ENCODE measurements around the gene KTN1.

Gene KTN1

GRCh38 chr14:55583942-55584468, 4.0 kb downstream of the KTN1 start:
- no peak for DNase-seq (ENCODE audit: low read depth in 2 of 2)
- no peak overlapping the region for H3K4me3 ChIP-seq (replicated peaks in 1 of 2; ENCODE audit: low read depth in 2 of 2, low read length in 2 of 2)

GRCh38 chr14:55585854-55586253, 5.8 kb downstream of the KTN1 start:
- no peak for TF ChIP-seq CTCF (IDR thresholded peaks at IDR 0.05; ENCODE audit: low read depth, low read length)
- peak in 1 of 2 donors; percentile 56 for DNase-seq (ENCODE audit: low read depth in 2 of 2)
- H3K4me3 ChIP-seq (replicated peaks in 1 of 2; ENCODE audit: low read depth in 2 of 2, low read length in 2 of 2) = no peak overlapping the region

More at GRCh38 chr14:55583942-55584468, 4.0 kb downstream of the KTN1 start:
- TF ChIP-seq CTCF (IDR thresholded peaks at IDR 0.05; ENCODE audit: low read depth, low read length) = no peak

- no peak overlapping the region for H3K4me3 ChIP-seq (replicated peaks in 1 of 2; ENCODE audit: low read depth in 2 of 2, low read length in 2 of 2)
- TF ChIP-seq CTCF (IDR thresholded peaks at IDR 0.05; ENCODE audit: low read depth, low read length) = no peak
- DNase-seq (ENCODE audit: low read depth in 2 of 2) = no peak
Observed at GRCh38 chr14:55586411-55586810, 6.4 kb downstream of the KTN1 start.

- no peak for DNase-seq (ENCODE audit: low read depth in 2 of 2)
- H3K4me3 ChIP-seq (replicated peaks in 1 of 2; ENCODE audit: low read depth in 2 of 2, low read length in 2 of 2) = no peak overlapping the region
- TF ChIP-seq CTCF (IDR thresholded peaks at IDR 0.05; ENCODE audit: low read depth, low read length) = no peak
Observed at GRCh38 chr14:55587847-55588246, 7.8 kb downstream of the KTN1 start.

GRCh38 chr14:55588259-55588699, 8.3 kb downstream of the KTN1 start:
- TF ChIP-seq CTCF (IDR thresholded peaks at IDR 0.05; ENCODE audit: low read depth, low read length) = no peak
- peak in 1 of 2 donors; percentile 44 for DNase-seq (ENCODE audit: low read depth in 2 of 2)
- H3K4me3 ChIP-seq (replicated peaks in 1 of 2; ENCODE audit: low read depth in 2 of 2, low read length in 2 of 2) = no peak overlapping the region

- DNase-seq (ENCODE audit: low read depth in 2 of 2) = no peak
- H3K4me3 ChIP-seq (replicated peaks in 1 of 2; ENCODE audit: low read depth in 2 of 2, low read length in 2 of 2) = no peak overlapping the region
- no peak for TF ChIP-seq CTCF (IDR thresholded peaks at IDR 0.05; ENCODE audit: low read depth, low read length)
Observed at GRCh38 chr14:55589171-55589570, 9.2 kb downstream of the KTN1 start.

GRCh38 chr14:55592436-55592835, 12.4 kb downstream of the KTN1 start:
- no peak for TF ChIP-seq CTCF (IDR thresholded peaks at IDR 0.05; ENCODE audit: low read depth, low read length)
- no peak overlapping the region for H3K4me3 ChIP-seq (replicated peaks in 1 of 2; ENCODE audit: low read depth in 2 of 2, low read length in 2 of 2)
- no peak for DNase-seq (ENCODE audit: low read depth in 2 of 2)
